Upper lobe of right lung (tissue), 1 donor: Measurements from ENCODE around the gene BACH2. TPM values are rescaled to one million over a fixed set of nuclear protein-coding genes. Genes with fewer than 3 reads are reported as not detected.

ENCODE experiments used
- ATAC-seq: fragments of 200-7000 bp; cut with Tn5 transposase; one replicate; pipeline ENCODE4 v1.9.1; 2020; ENCODE audit warnings: mild to moderate bottlenecking, moderate library complexity
- DNase-seq: peaks from one replicate; pipeline ENCODE4 v3.0.0-alpha.2; 2020
- H3K27ac ChIP-seq: fragments of 200-600 bp; one replicate; pipeline ENCODE4 v1.8.0; 2022
- H3K27me3 ChIP-seq: fragments of 200-600 bp; one replicate; pipeline ENCODE4 v1.8.0; 2022; ENCODE audit warnings: mild to moderate bottlenecking
- H3K36me3 ChIP-seq: fragments of 200-600 bp; one replicate; pipeline ENCODE4 v1.8.0; 2022
- H3K4me1 ChIP-seq: fragments of 200-600 bp; one replicate; pipeline ENCODE4 v1.8.0; 2022
- H3K4me3 ChIP-seq: fragments of 200-600 bp; one replicate; pipeline ENCODE4 v1.8.0; 2022; ENCODE audit warnings: mild to moderate bottlenecking
- H3K9me3 ChIP-seq: fragments of 200-600 bp; one replicate; pipeline ENCODE4 v1.8.0; 2022
- intact Hi-C: fragments of 100-400 bp; cut with DNase I; formaldehyde crosslinking; loops from one replicate; pipeline ENCODE4 v1.11.0; 2022
- total RNA-seq: library from RNA; stranded (reverse); fragmentation: NEBNext Ultra II Directional; extraction: Animal tissue kit (Norgen Biotek cat#: 25700); gene quantifications from one replicate; pipeline ENCODE4 v1.2.1, GENCODE V29; 2021
- TF ChIP-seq, protein P1 (sequence below): fragments of 200-600 bp; IDR thresholded peaks from one replicate; pipeline ENCODE4 v1.8.0; 2022; ENCODE audit warnings: antibody characterized with exemption
- donor health status: DM: no; HTN: yes; CAD: no; lungs with severe emphysema.

The BACH2 gene
- total RNA-seq, 1 donor from 2014 or later: 4.9 TPM

DNA sequence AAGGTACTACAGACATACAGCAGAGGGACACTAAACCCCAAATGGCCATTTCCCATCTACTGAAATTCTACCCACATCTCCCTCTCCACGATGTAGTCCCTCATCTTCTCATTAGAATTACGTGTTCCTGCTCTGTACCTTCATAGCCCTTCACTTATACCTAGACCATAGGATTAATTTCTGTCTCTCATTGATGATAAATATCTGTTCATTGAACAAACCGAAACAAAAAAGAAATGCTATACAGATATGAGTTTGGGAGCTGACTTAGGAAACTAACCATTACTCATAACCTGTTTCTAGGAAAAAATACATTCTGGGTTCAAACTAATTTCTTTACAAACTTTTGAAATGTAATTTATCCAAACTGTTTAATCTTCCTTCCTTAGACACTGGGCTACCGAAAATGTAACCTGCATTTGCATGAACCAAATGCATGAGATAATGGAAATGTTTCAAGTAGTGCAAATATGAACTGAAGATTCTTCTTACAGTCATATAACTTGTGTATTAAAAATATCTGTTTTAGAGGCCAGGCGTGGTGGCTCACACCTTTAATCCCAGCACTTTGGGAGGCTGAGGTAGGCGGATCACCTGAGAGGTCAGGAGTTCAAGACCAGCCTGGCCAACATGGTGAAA lies 317.0 kb downstream of the BACH2 start:
- no peak for DNase-seq
- Histone ChIP-seq H3K27ac (no peak overlapping the region), H3K4me3 (no peak overlapping the region), H3K27me3 (no peaks in the 10 kb centered on the region), H3K9me3 (no peaks in the 10 kb centered on the region), H3K4me1 (peaks cover 10% of the 10 kb centered on the region), H3K36me3 (no peaks in the 10 kb centered on the region)
- no peak for ATAC-seq
- intact Hi-C loops: loop anchor here (10.0 kb wide), 1 partner anchor 115 kb away; no protein-coding TSS in a partner anchor
- TF ChIP-seq, protein P1, sequence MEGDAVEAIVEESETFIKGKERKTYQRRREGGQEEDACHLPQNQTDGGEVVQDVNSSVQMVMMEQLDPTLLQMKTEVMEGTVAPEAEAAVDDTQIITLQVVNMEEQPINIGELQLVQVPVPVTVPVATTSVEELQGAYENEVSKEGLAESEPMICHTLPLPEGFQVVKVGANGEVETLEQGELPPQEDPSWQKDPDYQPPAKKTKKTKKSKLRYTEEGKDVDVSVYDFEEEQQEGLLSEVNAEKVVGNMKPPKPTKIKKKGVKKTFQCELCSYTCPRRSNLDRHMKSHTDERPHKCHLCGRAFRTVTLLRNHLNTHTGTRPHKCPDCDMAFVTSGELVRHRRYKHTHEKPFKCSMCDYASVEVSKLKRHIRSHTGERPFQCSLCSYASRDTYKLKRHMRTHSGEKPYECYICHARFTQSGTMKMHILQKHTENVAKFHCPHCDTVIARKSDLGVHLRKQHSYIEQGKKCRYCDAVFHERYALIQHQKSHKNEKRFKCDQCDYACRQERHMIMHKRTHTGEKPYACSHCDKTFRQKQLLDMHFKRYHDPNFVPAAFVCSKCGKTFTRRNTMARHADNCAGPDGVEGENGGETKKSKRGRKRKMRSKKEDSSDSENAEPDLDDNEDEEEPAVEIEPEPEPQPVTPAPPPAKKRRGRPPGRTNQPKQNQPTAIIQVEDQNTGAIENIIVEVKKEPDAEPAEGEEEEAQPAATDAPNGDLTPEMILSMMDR: no peak

- DNase-seq (no peak), ATAC-seq (no peak)
- Histone ChIP-seq H3K27ac (no peak overlapping the region), H3K4me3 (no peak overlapping the region), H3K36me3 (no peaks in the 10 kb centered on the region), H3K9me3 (no peaks in the 10 kb centered on the region), H3K4me1 (peaks cover 10% of the 10 kb centered on the region), H3K27me3 (no peaks in the 10 kb centered on the region)
- TF ChIP-seq, protein P1: no peak
- intact Hi-C loops: loop anchor here (10.0 kb wide), 1 partner anchor 116 kb away; no protein-coding TSS in a partner anchor
These were observed 317.9 kb downstream of the BACH2 start for GRCh38 chr6:89978749-89979145.

DNA sequence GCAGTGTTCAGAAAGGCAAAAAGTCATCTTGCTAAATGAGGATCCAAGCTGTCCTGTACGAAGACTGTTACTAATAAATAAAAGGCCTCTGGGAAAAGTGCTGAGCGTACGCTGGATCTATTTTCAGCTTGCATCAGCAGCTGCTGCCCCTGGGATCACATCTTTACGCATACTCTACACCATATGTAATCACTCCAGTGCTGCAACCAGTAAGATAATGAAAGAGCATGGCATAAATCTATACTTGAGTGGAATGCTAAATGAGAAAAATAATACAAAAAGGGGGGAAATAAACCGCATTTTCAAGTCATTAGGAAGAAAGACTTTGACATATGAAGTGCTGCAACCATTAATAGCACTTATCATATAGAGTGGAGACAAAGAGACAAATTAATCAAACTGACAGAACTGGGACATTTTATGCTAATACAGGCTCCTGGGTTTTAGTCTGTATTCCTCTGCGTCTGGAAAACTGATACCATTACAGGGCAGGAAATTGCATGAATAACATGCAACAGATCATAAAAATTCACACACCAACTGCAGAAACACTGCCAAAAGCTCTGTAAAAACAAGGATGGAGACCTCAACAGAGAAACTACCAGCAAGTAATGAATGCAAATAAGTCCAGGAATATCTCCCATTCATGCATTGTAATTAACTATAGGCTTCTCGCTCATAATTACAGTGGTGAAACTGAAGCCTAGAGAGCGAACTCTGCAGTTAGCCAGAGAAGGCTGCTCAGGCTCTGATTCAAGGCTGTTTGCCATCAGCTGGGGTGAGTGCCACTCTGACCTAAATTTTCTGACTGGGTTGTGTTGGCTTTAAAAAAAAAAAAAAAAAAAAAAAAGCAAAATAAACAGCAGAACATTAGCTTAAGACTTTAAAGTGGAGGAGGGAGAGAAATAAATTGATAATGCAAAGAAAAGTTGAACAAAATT lies 318.6 kb downstream of the BACH2 start:
- H3K27me3 ChIP-seq: no peaks in the 10 kb centered on the region
- intact Hi-C loops: loop anchor here (10.0 kb wide), 1 partner anchor 117 kb away; no protein-coding TSS in a partner anchor
- H3K36me3 ChIP-seq: no peaks in the 10 kb centered on the region
- no peak overlapping the region for H3K4me3 ChIP-seq
- ATAC-seq: peak; percentile 33
- peaks cover 10% of the 10 kb centered on the region for H3K4me1 ChIP-seq
- H3K9me3 ChIP-seq: no peaks in the 10 kb centered on the region
- no peak overlapping the region for H3K27ac ChIP-seq
- TF ChIP-seq, protein P1: no peak
- no peak for DNase-seq

DNA sequence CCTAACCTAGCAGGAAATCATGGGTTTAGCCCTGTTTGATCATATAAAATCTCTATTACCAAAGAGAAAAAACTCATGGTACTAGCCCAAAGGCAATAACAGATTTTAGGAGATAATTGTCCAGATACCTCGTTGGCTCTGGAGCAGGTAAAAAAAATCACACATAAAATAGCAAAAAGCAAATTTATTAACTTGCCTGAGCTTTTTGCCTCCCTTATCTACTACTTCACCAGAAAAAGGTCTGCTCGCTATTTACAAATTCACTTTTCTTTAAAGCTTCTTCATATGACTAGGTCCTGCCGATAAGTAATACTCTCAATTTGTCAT lies 320.0 kb downstream of the BACH2 start:
- no peak for DNase-seq
- Histone ChIP-seq H3K36me3 (no peaks in the 10 kb centered on the region), H3K9me3 (no peaks in the 10 kb centered on the region), H3K27ac (no peak overlapping the region), H3K4me3 (no peak overlapping the region), H3K27me3 (no peaks in the 10 kb centered on the region), H3K4me1 (peaks cover 10% of the 10 kb centered on the region)
- intact Hi-C loops: loop anchor here (10.0 kb wide), 1 partner anchor 118 kb away; no protein-coding TSS in a partner anchor
- no peak for ATAC-seq
- TF ChIP-seq, protein P1: no peak

GRCh38 chr6:89975991-89976693 lies 320.5 kb downstream of the BACH2 start:
- H3K4me1 ChIP-seq: peaks cover 10% of the 10 kb centered on the region

More at GRCh38 chr6:89975991-89976693, 320.5 kb downstream of the BACH2 start:
- intact Hi-C loops: loop anchor here (10.0 kb wide), 1 partner anchor 119 kb away; no protein-coding TSS in a partner anchor
- H3K36me3 ChIP-seq: no peaks in the 10 kb centered on the region
- TF ChIP-seq, protein P1: no peak
- no peak overlapping the region for H3K27ac ChIP-seq
- H3K9me3 ChIP-seq: no peaks in the 10 kb centered on the region
- no peak overlapping the region for H3K4me3 ChIP-seq
- DNase-seq (no peak), ATAC-seq (no peak)
- H3K27me3 ChIP-seq: no peaks in the 10 kb centered on the region
